GM21528 (cell line): ENCODE data around the gene ME1.

Experiments
- ATAC-seq: cut with Tn5 transposase; IDR thresholded peaks from one replicate; pipeline ENCODE4 v1.9.1; 2021; ENCODE audit warnings: mild to moderate bottlenecking, moderate library complexity; ENCODE audit not compliant: unreplicated experiment, low FRiP score

ME1 gene

GRCh38 chr6:83433177-83433576 is 2.3 kb upstream of the ME1 start:
- no peak for ATAC-seq

DNA sequence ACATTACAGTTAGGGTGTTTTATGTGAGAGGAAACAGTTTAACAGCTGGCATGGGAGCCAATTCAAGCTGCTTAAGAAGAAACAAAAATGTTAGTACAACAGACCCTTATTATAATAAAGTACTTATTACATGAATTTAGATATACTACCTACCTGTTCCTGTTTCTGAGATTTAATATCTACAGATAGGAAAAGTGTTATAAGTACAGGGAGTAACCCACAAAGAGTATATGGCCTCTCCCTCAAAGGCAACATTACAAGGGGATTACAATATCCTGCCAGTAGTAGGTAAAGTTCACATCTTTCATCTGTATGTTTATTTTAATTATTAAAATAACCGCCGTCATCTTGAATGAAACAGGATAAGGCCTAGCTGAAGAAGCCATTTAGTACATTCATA is 1.8 kb upstream of the ME1 start:
- ATAC-seq: no peak

- no peak for ATAC-seq
Measured at GRCh38 chr6:83431545-83432155, 799 bp upstream of the ME1 start.

- ATAC-seq: no peak
Measured at GRCh38 chr6:83429857-83430610, 817 bp downstream of the ME1 start.

GRCh38 chr6:83429269-83429668 is 1.6 kb downstream of the ME1 start:
- no peak for ATAC-seq

- ATAC-seq: no peak
Measured at GRCh38 chr6:83424392-83425018, 6.3 kb downstream of the ME1 start.

GRCh38 chr6:83417880-83418663 is 12.8 kb downstream of the ME1 start:
- ATAC-seq: no peak

DNA sequence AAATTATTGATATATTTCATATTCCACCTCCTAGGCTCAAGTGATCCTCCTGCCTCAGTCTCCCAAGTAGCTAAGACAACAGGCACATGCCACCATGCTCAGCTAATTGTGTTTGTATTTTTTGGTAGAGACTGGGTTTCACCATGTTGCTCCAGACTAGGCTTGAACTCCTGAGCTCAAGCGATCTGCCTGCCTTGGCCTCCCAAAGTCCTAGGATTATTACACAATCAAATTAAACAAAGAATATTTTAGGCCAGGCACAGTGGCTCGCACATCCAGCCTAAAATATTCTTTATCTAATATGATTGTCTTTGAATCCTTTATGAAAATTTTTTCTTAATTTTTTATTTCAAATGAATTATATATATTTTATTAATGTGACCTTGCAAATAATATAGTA is 17.8 kb downstream of the ME1 start:
- ATAC-seq: no peak

GRCh38 chr6:83411731-83412130 is 19.1 kb downstream of the ME1 start:
- no peak for ATAC-seq

DNA sequence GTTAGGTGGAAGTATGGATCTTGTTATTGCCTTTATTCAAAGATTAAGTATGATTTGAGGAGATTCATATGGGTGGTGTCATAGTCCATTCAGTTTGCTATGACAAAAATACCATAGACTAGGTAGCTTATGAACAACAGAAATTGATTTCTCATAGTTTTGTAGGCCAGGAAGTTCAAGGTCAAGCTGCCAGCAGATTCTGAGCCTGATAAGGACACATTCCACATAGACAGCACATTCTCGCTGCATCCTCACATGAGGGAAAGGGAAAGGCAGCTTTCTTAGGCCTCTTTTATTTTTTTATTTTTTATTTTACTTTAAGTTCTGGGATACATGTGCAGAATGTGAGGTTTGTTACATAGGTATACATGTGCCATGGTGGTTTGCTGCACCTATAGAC is 27.7 kb downstream of the ME1 start:
- ATAC-seq: no peak

- ATAC-seq: no peak
Measured at GRCh38 chr6:83389606-83390005, 41.2 kb downstream of the ME1 start.

DNA sequence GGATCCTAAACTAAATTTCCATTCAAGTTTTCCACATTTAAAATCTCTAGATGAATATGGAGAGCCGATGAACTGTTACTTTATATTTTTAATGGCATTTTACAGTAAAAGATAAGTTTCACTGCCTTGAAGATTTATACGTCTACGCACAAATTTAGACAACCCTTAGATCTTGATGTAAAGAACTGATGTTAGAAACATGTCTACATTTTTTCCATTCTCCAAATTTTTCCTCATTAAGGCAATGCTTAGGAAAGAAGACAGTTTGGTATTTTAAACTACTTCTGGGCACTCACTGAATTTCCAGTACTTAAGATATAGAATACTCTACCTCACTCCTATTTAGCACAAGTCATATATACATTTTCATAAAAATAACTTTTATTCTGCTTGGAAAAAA is 45.4 kb downstream of the ME1 start:
- ATAC-seq: no peak

GRCh38 chr6:83384751-83385150 is 46.1 kb downstream of the ME1 start:
- ATAC-seq: no peak

DNA sequence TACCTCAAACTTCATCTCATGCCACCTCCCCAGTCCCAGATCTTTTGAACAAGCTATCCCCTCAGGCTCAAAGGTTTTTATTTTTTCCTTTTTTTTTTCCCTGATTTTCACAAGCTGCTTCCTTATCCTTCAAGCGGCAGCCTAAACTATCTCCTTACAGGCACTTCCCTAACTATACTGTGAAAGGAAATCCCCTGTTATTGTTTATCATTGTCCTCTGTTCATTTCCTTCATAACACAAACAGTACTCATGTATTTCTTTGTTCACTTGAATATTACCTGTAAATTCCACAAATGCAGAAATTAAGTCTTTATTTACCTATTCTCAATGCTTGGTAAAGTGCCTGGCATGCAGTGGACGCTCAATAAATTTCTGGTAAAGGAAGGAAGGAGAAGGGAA is 48.9 kb downstream of the ME1 start:
- ATAC-seq: no peak

- ATAC-seq: no peak
Measured at GRCh38 chr6:83378621-83379388, 52.0 kb downstream of the ME1 start.

GRCh38 chr6:83371423-83371822 is 59.4 kb downstream of the ME1 start:
- ATAC-seq: no peak

GRCh38 chr6:83370567-83370966 is 60.3 kb downstream of the ME1 start:
- no peak for ATAC-seq

DNA sequence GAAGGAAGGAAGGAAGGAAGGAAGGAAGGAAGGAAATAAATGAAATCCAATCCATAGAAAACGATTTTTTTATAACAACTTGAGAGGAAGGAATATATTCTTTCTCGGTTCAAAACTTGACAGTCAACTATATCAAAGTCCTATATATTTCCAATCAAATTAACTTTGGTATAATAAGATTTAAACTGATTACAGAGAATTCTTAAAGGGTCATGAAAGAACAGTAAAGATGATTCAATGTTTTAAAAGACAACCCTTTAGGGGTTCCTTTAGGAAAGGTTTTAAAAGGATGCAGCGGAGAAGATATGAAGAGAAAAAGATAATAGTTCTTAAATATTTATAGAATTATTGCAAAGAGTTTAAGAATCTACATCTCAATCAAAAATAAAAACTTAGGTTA is 61.2 kb downstream of the ME1 start:
- no peak for ATAC-seq

DNA sequence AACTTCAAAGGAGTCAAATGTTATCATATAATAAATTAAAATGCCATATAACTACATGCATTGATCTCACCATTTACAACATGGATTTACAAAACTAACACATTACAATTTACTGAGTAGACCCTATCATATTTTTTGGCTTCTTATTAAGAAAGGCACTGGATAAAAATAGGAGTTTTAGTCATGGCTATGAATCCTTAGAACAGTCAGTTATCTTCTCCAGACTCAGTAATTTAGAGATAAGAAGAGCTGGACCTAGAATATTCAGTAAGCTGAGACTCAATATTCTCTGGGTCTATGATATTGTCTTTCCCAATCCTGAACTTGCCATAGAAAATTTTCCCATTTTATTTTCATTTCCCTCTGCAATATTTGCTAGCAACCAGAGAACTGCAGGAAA is 62.3 kb downstream of the ME1 start:
- ATAC-seq: no peak

GRCh38 chr6:83367104-83367503 is 63.7 kb downstream of the ME1 start:
- no peak for ATAC-seq
